ENCODE measurements around the gene PDE7B. TPM values are rescaled to one million over a fixed set of nuclear protein-coding genes. Genes with fewer than 3 reads are reported as not detected.
"Not testable (repeated sequence)": the region's sequence is repeated elsewhere in the genome, so short reads cannot be mapped to it uniquely, and the experiment has no call there.

The PDE7B gene
- total RNA-seq, 1 donor from 2014 or later: 5.1 TPM

GRCh38 chr6:135861189-135861588 lies 9.7 kb downstream of the PDE7B start:
- Mint-ChIP-seq H3K4me1 (ENCODE audit: unreplicated experiment) (peaks cover under 1% of the 10 kb centered on the region), H3K27ac (no peak overlapping the region), H3K9me3 (no peaks in the 10 kb centered on the region), H3K36me3 (no peaks in the 10 kb centered on the region), H3K27me3 (no peaks in the 10 kb centered on the region), H3K4me3 (no peak overlapping the region)
- TF ChIP-seq CTCF (conservative IDR thresholded peaks at IDR 0.05): no peak
- DNase-seq (ENCODE audit: extremely low spot score, unreplicated experiment): no peak

DNA sequence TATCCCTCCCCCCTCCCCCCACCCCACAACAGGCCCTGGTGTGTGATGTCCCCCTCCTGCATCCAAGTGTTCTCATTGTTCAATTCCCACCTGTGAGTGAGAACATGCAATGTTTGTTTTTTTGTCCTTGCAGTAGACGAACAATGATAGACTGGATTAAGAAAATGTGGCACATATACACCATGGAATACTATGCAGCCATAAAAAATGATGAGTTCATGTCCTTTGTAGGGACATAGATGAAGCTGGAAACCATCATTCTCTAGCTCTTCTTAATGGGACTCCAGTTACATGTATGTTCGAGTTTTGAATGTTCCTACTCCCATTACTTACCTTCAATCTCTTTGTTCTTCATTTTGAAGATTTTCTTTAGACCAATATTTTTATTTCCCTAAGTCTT lies 13.4 kb downstream of the PDE7B start:
- H3K27me3 Mint-ChIP-seq; H3K27ac Mint-ChIP-seq; H3K4me3 Mint-ChIP-seq; H3K9me3 Mint-ChIP-seq; DNase-seq (ENCODE audit: extremely low spot score, unreplicated experiment); H3K4me1 Mint-ChIP-seq (ENCODE audit: unreplicated experiment); H3K36me3 Mint-ChIP-seq: not testable (repeated sequence)

DNA sequence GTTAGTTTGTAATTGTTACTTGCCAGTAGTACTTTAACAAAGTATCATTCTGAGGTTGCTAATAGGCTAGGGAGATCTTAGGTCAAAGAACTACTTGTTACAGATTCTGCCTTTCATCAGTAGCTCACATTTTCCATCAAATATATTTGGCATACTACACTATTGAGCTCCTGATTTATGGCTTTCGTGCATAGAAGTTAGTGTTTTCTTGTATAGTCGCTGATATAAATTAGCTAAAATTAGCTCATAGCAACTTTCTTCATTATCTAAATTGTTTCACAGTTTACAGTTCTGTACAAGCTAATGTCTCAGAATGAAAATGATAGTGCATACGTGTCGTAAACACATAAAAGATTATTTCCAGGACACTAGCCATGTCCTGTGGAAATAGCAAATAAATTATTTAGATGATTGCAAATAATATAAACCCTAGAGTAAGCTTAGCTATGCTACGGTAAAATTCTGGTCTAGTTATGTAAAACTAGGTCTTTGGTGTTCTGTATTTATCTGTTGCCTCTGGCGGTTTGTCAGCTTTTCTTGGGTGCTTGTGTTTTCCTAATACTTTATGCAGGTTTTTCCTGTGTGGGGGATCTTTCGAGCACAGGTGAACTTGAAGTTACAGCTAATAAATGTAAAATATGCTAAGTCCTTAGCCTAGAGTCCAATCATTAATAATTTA lies 15.1 kb downstream of the PDE7B start:
- Mint-ChIP-seq H3K36me3 (no peaks in the 10 kb centered on the region), H3K4me1 (ENCODE audit: unreplicated experiment) (no peaks in the 10 kb centered on the region), H3K9me3 (no peaks in the 10 kb centered on the region), H3K27ac (no peak overlapping the region), H3K4me3 (no peak overlapping the region), H3K27me3 (no peaks in the 10 kb centered on the region)
- TF ChIP-seq CTCF (conservative IDR thresholded peaks at IDR 0.05): no peak
- no peak for DNase-seq (ENCODE audit: extremely low spot score, unreplicated experiment)

DNA sequence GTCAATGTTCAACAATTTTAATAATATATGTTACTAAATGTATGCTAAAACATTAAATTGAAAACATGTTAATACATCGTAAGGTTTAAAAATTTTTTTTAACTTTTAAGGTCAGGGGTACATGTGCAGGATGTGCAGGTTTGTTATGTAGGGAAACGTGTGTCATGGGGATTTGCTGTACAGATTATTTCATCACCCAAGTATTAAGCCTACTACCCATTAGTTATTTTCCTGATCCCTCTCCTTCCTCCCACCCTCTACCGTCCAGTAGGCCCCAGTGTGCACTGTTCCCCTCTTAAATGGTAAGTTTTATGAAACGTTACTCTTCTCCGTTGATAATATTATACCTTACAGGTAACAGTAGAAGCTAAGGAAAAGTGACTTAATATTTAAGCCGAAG lies 15.8 kb downstream of the PDE7B start:
- Mint-ChIP-seq H3K36me3 (no peaks in the 10 kb centered on the region), H3K27ac (no peak overlapping the region), H3K27me3 (no peaks in the 10 kb centered on the region), H3K4me1 (ENCODE audit: unreplicated experiment) (no peaks in the 10 kb centered on the region), H3K9me3 (no peaks in the 10 kb centered on the region), H3K4me3 (no peak overlapping the region)
- TF ChIP-seq CTCF (conservative IDR thresholded peaks at IDR 0.05): no peak
- no peak for DNase-seq (ENCODE audit: extremely low spot score, unreplicated experiment)

GRCh38 chr6:135869857-135870256 lies 18.4 kb downstream of the PDE7B start:
- no peaks in the 10 kb centered on the region for H3K9me3 Mint-ChIP-seq
- H3K36me3 Mint-ChIP-seq: no peaks in the 10 kb centered on the region
- no peak for TF ChIP-seq CTCF (conservative IDR thresholded peaks at IDR 0.05)
- no peaks in the 10 kb centered on the region for H3K27me3 Mint-ChIP-seq
- no peak overlapping the region for H3K27ac Mint-ChIP-seq
- no peak for DNase-seq (ENCODE audit: extremely low spot score, unreplicated experiment)
- no peak overlapping the region for H3K4me3 Mint-ChIP-seq
- no peaks in the 10 kb centered on the region for H3K4me1 Mint-ChIP-seq (ENCODE audit: unreplicated experiment)

DNA sequence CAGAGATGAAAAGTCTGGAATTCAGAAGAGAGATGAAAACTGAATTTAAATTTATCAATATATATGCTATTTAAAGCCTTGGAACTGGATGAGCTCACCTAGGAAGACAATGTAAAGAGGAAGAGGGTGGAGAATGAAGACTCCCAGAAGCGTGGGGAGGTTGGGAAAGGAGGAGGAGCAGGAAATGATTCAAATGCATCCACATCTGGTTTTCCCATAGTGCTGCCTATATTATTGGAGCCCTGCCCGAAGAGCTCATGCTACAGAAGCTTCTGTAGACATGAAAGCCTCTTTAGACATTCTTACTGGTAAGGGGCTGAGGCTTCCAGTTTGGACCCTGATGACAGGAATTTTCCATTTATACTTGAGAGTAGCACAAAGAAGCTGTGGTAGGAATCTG lies 19.2 kb downstream of the PDE7B start:
- Mint-ChIP-seq H3K9me3 (no peaks in the 10 kb centered on the region), H3K36me3 (no peaks in the 10 kb centered on the region), H3K4me3 (no peak overlapping the region), H3K27ac (no peak overlapping the region), H3K4me1 (ENCODE audit: unreplicated experiment) (no peaks in the 10 kb centered on the region), H3K27me3 (no peaks in the 10 kb centered on the region)
- no peak for DNase-seq (ENCODE audit: extremely low spot score, unreplicated experiment)
- TF ChIP-seq CTCF (conservative IDR thresholded peaks at IDR 0.05): no peak
